Liver (tissue), 9 donors: ENCODE data around the gene EFHD1. TPM values are rescaled to one million over a fixed set of nuclear protein-coding genes. Genes with fewer than 3 reads are reported as not detected.

Experiments used
- DNase-seq: peaks from one replicate; pipeline ENCODE4 v3.0.0-alpha.2; 2017; ENCODE audit warnings: low spot score
- H3K27ac ChIP-seq, 2 donors: one replicate each; pipeline ENCODE4 v1.7.0; 2013; ENCODE audit warnings: inconsistent platforms in 2 of 2, low read length in 2 of 2, control low read depth in 1 of 2, low read depth in 1 of 2, mild to moderate bottlenecking in 1 of 2
- H3K27me3 ChIP-seq, 4 donors: one replicate each; pipeline versions ENCODE4 v1.6.1 to v1.7.0; 2013; ENCODE audit warnings: low read length in 3 of 4, inconsistent platforms in 1 of 4, mild to moderate bottlenecking in 1 of 4, moderate library complexity in 1 of 4; ENCODE audit not compliant: control insufficient read depth in 4 of 4, insufficient read depth in 4 of 4
- H3K36me3 ChIP-seq, 4 donors: one replicate each; pipeline versions ENCODE4 v1.6.1 to v1.7.0; 2013; ENCODE audit warnings: low read length in 3 of 4, mild to moderate bottlenecking in 3 of 4, low read depth in 1 of 4, moderate library complexity in 1 of 4; ENCODE audit not compliant: control insufficient read depth in 4 of 4, insufficient read depth in 3 of 4
- H3K4me1 ChIP-seq, 4 donors: one replicate each; pipeline versions ENCODE4 v1.6.1 to v1.7.0; 2013; ENCODE audit warnings: low read length in 3 of 4, mild to moderate bottlenecking in 3 of 4, moderate library complexity in 1 of 4; ENCODE audit not compliant: control insufficient read depth in 4 of 4, insufficient read depth in 4 of 4
- H3K4me3 ChIP-seq, 3 donors: one replicate each; pipeline versions ENCODE4 v1.6.1 to v1.7.0; 2013; ENCODE audit warnings: low read length in 3 of 3, control low read depth in 1 of 3, low read depth in 1 of 3, mild to moderate bottlenecking in 1 of 3
- H3K9ac ChIP-seq, 2 donors: one replicate each; pipeline ENCODE4 v1.7.0; 2013; ENCODE audit warnings: low read length in 2 of 2, mild to moderate bottlenecking in 2 of 2, moderate library complexity in 2 of 2, control low read depth in 1 of 2, low read depth in 1 of 2
- H3K9me3 ChIP-seq, 4 donors: one replicate each; pipeline versions ENCODE4 v1.6.1 to v1.7.0; 2013; ENCODE audit warnings: low read length in 3 of 4; ENCODE audit not compliant: control insufficient read depth in 4 of 4
- CTCF ChIP-seq: fragments of 150-350 bp; IDR thresholded peaks from 2 replicates; pipeline ENCODE4 v1.5.1; 2017; ENCODE audit warnings: improper control_type of control experiment, low read depth, low read length; ENCODE audit not compliant: missing input control
- EGR1 ChIP-seq, 2 donors: IDR thresholded peaks; 2 replicates each; pipeline ENCODE4 v1.6.1; 2016 to 2018; ENCODE audit warnings: antibody characterized with exemption in 2 of 2, low read depth in 2 of 2
- FOXA2 ChIP-seq: IDR thresholded peaks from 2 replicates; pipeline ENCODE4 v1.6.1; 2016; ENCODE audit warnings: antibody characterized with exemption
- GABPA ChIP-seq, 2 donors: IDR thresholded peaks in 1 of 2; conservative IDR thresholded peaks in 1 of 2; 2 replicates each; pipeline ENCODE4 v1.6.1; 2016; ENCODE audit warnings: antibody characterized with exemption in 2 of 2, mild to moderate bottlenecking in 1 of 2, moderate library complexity in 1 of 2
- HNF4G ChIP-seq: IDR thresholded peaks from 2 replicates; pipeline ENCODE4 v1.6.1; 2016; ENCODE audit warnings: antibody characterized with exemption
- JUND ChIP-seq, 2 donors: IDR thresholded peaks; 2 replicates each; pipeline ENCODE4 v1.6.1; 2016; ENCODE audit warnings: antibody characterized with exemption in 2 of 2
- MAX ChIP-seq: IDR thresholded peaks from 2 replicates; pipeline ENCODE4 v1.6.1; 2016; ENCODE audit warnings: antibody characterized with exemption
- NR2F2 ChIP-seq: IDR thresholded peaks from 2 replicates; pipeline ENCODE4 v1.6.1; 2016; ENCODE audit warnings: antibody characterized with exemption
- RAD21 ChIP-seq, 2 donors: IDR thresholded peaks; 2 replicates each; pipeline ENCODE4 v1.6.1; 2016; ENCODE audit warnings: antibody characterized with exemption in 2 of 2, mild to moderate bottlenecking in 2 of 2
- RXRA ChIP-seq, 2 donors: IDR thresholded peaks; 2 replicates each; pipeline ENCODE4 v1.6.1; 2017 to 2018; ENCODE audit warnings: antibody characterized with exemption in 2 of 2, mild to moderate bottlenecking in 1 of 2
- SP1 ChIP-seq: IDR thresholded peaks from 2 replicates; pipeline ENCODE4 v1.6.1; 2018; ENCODE audit warnings: antibody characterized with exemption, mild to moderate bottlenecking
- WGBS: extraction: QIAGEN DNeasy Blood & Tissue Kit; methylation state at CpG from one replicate; pipeline ENCODE4 v1.1.7; 2013; 5-methylcytosine and 5-hydroxymethylcytosine counted together
- polyA plus RNA-seq, 2 donors: library from polyadenylated mRNA; stranded (reverse) in 1 of 2; unstranded in 1 of 2; fragments of 200-250 nt in 1 of 2; fragments of >200 nt in 1 of 2; fragmentation: Nextera tagmentation in 1 of 2; extraction: Ambion mirVana in 1 of 2; gene quantifications; one replicate each; pipeline versions ENCODE4 v1.2.1 to v1.2.3, GENCODE V29; 2013 to 2015
- total RNA-seq, 2 donors: library from RNA; depleted of rRNA; stranded (reverse); fragments of >200 nt; gene quantifications; one replicate each; pipeline ENCODE4 v1.2.3, GENCODE V29; 2014
- TF ChIP-seq, protein P1 (sequence below): IDR thresholded peaks from 2 replicates; pipeline ENCODE4 v1.6.1; 2016; ENCODE audit warnings: antibody characterized with exemption, mild to moderate bottlenecking
- donor health status: healthy.
- donor health status: healthy.
- donor health status: healthy.
- donor health status: healthy.
- donor health status: healthy.

Gene EFHD1
- total and polyA plus RNA-seq, 4 donors: 3.3 to 28.5 (median 10.3) TPM

DNA sequence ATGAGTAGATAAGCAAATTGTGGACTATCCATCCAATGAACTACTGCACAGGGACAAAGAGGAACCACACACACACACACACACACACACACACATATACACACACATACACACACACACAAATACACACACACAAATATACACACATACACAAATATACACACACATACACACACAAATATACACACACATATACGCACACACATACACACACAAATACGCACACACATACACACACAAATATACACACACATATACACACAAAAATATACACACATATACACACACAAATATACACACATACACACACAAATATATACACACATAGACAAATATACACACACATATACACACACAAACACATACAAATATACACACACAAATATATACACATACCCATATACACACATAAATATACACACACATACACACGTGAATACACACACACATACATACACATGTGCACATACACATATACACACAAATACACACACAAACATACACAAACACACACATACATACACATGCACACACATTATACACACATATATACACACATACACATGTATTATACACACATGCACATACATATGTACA is 19.8 kb upstream of the EFHD1 start:
- H3K27me3 ChIP-seq: no peaks in the 10 kb centered on the region
- DNase-seq: no peak
- no peak for TF ChIP-seq NR2F2
- no peak for TF ChIP-seq HNF4G
- TF ChIP-seq JUND (IDR thresholded peaks at IDR 0.05): no peak
- TF ChIP-seq EGR1 (IDR thresholded peaks at IDR 0.05; ENCODE audit: low read depth in 2 of 2): no peak
- TF ChIP-seq RXRA (IDR thresholded peaks at IDR 0.05): no peak
- no peak for TF ChIP-seq CTCF
- no peak for TF ChIP-seq GABPA (IDR thresholded peaks at IDR 0.05 in 1 of 2, conservative IDR thresholded peaks at IDR 0.05 in 1 of 2)
- no peaks in the 10 kb centered on the region for H3K36me3 ChIP-seq
- H3K4me1 ChIP-seq: no peaks in the 10 kb centered on the region
- H3K9ac ChIP-seq: no peak overlapping the region
- WGBS: 74% methylated on average over 3 of the region's 3 CpGs
- H3K27ac ChIP-seq: no peak overlapping the region
- no peak overlapping the region for H3K4me3 ChIP-seq
- no peaks in the 10 kb centered on the region for H3K9me3 ChIP-seq

- DNase-seq: no peak
- TF ChIP-seq FOXA2 (no peak), EGR1 (IDR thresholded peaks at IDR 0.05; ENCODE audit: low read depth in 2 of 2) (no peak), HNF4G (no peak), JUND (IDR thresholded peaks at IDR 0.05) (no peak), NR2F2 (no peak), SP1 (no peak)
- Histone ChIP-seq H3K27me3 (no peaks in the 10 kb centered on the region), H3K4me1 (no peaks in the 10 kb centered on the region), H3K9me3 (no peaks in the 10 kb centered on the region), H3K4me3 (no peak overlapping the region), H3K36me3 (no peaks in the 10 kb centered on the region), H3K9ac (no peak overlapping the region), H3K27ac (no peak overlapping the region)
- 83% methylated on average over 8 of the region's 8 CpGs for WGBS
Measured at GRCh38 chr2:232615339-232615738, 18.1 kb upstream of the EFHD1 start.

GRCh38 chr2:232621186-232621585 is 12.2 kb upstream of the EFHD1 start:
- no peak overlapping the region for H3K4me3 ChIP-seq
- no peak for TF ChIP-seq HNF4G
- TF ChIP-seq GABPA (IDR thresholded peaks at IDR 0.05 in 1 of 2, conservative IDR thresholded peaks at IDR 0.05 in 1 of 2): no peak
- TF ChIP-seq, protein P1, sequence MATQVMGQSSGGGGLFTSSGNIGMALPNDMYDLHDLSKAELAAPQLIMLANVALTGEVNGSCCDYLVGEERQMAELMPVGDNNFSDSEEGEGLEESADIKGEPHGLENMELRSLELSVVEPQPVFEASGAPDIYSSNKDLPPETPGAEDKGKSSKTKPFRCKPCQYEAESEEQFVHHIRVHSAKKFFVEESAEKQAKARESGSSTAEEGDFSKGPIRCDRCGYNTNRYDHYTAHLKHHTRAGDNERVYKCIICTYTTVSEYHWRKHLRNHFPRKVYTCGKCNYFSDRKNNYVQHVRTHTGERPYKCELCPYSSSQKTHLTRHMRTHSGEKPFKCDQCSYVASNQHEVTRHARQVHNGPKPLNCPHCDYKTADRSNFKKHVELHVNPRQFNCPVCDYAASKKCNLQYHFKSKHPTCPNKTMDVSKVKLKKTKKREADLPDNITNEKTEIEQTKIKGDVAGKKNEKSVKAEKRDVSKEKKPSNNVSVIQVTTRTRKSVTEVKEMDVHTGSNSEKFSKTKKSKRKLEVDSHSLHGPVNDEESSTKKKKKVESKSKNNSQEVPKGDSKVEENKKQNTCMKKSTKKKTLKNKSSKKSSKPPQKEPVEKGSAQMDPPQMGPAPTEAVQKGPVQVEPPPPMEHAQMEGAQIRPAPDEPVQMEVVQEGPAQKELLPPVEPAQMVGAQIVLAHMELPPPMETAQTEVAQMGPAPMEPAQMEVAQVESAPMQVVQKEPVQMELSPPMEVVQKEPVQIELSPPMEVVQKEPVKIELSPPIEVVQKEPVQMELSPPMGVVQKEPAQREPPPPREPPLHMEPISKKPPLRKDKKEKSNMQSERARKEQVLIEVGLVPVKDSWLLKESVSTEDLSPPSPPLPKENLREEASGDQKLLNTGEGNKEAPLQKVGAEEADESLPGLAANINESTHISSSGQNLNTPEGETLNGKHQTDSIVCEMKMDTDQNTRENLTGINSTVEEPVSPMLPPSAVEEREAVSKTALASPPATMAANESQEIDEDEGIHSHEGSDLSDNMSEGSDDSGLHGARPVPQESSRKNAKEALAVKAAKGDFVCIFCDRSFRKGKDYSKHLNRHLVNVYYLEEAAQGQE: no peak
- no peak for TF ChIP-seq CTCF
- TF ChIP-seq MAX: no peak
- no peak for TF ChIP-seq RAD21 (IDR thresholded peaks at IDR 0.05)
- no peaks in the 10 kb centered on the region for H3K36me3 ChIP-seq
- H3K27me3 ChIP-seq: no peaks in the 10 kb centered on the region
- 94% methylated on average over 9 of the region's 9 CpGs for WGBS
- H3K9ac ChIP-seq: no peak overlapping the region
- DNase-seq: no peak
- H3K9me3 ChIP-seq: no peaks in the 10 kb centered on the region
- no peaks in the 10 kb centered on the region for H3K4me1 ChIP-seq
- no peak overlapping the region for H3K27ac ChIP-seq
